GM15510 (cell line): ENCODE data around the gene ASB6.

Source experiments
- POLR2A ChIP-seq: IDR thresholded peaks from 3 replicates; pipeline ENCODE4 v1.6.1; 2011; ENCODE audit warnings: borderline replicate concordance; ENCODE audit not compliant: insufficient read length; ENCODE audit errors: extremely low read depth

ASB6 gene

DNA sequence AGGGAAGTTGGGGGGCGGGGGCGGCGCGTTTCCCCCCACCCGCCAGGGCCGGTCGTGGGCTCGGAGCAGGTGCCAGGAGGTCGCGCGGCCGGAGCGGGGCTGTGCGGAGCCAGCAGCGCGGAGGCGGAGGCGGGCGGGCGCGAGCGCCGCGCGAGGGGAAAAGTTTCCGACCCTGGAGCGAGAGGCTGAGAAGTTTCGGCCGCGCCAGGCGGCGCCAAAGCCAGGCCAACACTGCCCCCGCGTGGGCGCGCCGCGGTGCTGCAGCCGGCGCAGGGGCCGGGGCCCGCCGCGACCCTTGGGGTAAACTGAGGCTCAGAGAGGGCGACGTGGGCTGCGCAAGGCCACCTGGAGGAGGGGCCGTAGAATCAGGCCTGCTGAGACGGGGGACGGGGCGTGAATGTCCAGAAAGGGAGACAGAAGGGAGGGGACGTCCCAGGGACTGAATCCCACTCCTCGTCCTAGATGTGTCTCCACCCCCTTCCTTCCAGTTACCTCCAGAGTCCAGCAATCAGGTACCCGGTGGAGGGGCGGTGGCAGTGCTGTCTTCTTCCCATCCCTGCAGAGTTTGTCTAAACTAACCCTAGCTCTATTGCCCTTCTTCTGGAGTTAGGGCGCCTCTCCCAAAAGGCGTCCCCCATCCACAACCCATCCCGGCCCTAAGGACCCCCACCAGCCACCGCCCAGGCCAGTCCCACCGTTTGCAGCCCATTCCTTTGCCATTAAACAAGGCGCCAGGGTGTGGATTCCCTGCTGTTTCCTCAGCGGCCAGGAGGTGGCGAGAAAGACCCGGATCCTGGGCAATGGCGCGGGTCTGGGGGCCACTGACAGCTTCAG, 31.3 kb downstream of the ASB6 start:
- no peak for TF ChIP-seq POLR2A

DNA sequence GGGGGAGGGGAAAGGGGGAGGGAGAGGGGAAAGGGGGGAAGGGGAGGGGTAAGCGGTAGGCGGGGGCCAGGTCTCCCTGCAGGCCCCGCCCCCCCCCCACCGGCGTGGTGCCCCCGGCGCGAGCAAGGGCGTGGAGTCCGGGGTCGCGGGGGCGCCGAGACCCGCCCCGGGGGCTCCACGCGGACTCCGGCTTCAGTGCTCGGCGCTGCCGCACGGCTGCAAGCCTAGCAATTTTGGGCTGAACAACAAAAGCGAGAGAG, 31.8 kb downstream of the ASB6 start:
- no peak for TF ChIP-seq POLR2A

DNA sequence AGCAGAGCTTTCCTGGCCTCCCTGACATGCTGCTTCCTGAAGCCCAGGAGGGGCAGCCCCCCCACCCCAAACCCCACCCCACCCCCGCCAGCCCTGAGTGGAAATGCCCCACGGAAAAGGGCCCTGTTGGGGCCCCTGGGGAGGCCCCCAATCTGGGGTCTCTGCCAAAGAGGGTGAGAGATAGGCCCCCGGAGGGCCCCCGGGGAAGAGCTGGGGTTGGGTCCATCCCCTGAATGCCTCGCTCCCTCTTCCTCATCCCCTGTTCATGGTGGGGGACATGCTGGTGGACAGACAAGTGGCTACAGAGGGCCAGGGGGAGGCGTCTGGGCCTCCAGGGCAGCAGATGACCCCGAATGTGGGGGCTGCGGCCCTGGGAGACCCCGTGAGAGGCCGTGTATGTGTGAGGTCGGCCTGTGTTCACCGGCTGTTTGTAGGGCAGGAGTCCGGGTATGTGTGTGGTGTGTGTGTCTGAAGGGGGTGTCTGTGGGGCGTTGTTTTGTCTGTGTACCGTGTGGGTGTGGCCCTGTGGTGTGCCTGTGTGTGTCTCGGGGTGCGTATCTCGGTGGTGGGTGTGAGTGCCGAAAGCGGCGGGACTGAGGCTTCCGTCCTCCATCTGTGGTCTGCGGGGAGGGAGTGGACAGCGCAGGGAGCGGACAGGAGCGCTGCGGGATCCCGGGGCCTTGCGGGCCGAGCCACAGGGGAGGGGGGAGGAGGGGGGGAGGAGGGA, 32.3 kb downstream of the ASB6 start:
- TF ChIP-seq POLR2A, result no peak

DNA sequence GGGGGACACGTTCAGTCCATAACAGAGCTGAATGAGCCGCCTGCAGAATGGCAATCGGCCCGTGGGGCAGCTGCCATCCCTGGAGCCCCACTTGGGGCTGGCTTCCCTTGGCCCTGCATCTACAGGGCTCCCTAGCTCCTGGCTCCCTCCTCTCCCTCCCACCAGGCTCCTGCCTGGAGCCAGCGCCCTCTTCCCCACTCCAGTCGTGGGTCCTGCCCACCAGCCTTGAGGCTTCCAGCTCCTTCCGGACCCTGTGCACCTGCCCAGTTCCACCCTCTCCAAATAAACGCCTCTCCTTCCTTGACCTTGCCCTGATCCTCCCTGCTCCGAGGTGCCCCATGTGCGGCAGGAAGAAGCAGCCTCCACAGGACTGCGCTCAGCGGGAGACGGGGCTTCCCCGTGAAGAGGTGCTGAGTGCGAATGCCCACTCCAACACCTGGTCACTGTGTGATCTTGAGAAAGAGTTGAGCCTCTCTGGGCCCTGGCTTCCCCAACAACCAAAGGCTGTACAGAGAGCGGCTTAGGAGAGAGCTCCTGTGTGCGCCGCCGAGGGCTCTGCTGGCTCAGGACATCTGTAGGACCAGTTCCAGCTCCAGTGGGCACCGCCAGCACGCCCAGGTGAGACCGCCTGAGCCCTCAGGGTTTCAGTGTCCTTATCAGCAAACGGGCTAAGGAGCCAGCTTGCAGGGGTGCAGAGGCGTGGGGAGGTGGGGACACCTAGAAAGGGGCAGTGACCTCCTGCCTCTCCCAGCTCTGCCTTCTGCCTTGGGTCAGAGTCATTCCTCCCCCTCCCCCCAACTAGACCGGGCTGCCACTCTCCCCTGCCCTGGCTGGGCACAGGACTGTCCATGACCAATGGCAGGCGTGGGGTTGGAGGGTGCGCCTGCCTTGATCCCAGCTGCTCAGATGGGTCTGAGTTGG, 33.1 kb downstream of the ASB6 start:
- TF ChIP-seq POLR2A, result no peak

DNA sequence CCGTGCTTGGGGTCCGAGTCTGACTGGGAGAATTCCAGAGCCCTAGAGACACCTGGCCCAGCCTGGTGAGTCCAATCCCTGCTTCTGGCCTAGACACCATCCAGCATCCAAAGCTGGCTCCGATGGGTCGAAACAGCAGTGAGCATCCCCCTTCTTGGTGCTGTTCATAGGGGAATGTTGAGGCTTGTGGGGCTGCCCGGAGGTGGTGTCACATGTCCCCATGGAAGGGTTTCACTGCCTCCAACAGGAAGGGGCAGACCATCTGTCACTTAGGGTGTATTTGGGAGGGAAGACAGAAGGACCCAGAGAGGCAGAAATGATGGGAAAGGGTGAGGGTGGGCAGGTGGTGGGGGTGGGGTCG, 34.9 kb downstream of the ASB6 start:
- TF ChIP-seq POLR2A, result no peak

DNA sequence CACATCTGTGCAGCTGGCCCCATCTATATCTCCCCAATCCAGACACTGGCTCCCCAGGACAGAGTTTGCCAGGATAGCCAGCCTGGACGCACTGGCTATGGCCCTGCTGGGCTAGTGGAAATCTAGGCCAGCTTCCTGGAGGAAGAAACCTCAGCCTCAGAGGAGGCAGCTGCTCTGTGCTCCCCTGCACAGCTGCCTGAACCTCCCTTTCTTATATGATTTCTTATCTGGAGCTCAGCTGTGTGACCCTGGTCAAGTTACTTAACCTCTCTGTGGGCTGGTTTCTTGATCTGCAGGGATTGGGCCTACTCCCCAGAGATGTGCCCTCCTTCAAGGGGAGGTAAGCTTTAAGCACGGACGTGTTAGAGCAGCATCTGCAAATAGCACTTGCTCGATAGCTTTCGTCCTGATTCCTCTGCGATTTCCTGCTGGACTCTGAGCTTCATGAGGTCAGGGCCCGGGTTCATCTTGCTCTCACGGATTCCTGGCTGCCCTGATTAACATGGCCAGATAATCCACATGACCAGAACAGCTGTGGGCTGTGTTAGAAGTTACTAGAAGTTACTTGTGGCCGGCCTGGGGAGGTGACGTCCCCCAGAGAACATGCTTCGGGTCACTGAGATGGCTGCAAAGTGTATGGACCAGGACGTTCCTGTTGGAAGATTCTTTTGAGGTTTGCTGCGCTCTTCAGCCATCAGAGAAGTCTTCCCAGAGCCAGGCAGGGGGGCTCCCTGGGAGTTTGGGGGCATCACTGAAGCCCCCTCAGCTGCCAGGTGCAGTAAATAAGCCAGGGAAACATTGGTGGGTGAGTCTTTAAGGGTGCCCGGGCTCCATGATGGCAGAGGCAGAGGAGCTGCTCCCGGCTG, 35.6 kb downstream of the ASB6 start:
- no peak for TF ChIP-seq POLR2A

DNA sequence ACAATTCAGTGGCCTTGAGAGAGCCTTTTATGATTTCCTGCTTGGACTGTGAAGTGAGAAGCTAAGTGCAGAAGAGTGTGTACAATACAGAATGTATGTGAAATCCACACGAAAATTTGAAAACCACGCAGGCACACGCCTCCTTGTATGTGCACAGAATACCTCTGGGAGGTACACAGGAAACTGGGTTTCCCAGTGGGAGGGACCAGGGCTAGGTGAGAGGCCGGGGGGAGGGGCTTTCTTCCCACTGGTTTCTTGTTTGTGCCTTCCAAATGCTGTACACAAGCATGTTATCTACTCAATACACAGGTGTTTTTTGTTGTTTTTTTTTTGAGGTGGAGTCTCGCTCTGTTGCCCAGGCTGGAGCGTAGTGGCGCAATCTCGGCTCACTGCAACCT, 37.2 kb downstream of the ASB6 start:
- no peak for TF ChIP-seq POLR2A

GRCh38 chr9:129604056-129604765, 37.7 kb downstream of the ASB6 start:
- TF ChIP-seq POLR2A, result no peak

DNA sequence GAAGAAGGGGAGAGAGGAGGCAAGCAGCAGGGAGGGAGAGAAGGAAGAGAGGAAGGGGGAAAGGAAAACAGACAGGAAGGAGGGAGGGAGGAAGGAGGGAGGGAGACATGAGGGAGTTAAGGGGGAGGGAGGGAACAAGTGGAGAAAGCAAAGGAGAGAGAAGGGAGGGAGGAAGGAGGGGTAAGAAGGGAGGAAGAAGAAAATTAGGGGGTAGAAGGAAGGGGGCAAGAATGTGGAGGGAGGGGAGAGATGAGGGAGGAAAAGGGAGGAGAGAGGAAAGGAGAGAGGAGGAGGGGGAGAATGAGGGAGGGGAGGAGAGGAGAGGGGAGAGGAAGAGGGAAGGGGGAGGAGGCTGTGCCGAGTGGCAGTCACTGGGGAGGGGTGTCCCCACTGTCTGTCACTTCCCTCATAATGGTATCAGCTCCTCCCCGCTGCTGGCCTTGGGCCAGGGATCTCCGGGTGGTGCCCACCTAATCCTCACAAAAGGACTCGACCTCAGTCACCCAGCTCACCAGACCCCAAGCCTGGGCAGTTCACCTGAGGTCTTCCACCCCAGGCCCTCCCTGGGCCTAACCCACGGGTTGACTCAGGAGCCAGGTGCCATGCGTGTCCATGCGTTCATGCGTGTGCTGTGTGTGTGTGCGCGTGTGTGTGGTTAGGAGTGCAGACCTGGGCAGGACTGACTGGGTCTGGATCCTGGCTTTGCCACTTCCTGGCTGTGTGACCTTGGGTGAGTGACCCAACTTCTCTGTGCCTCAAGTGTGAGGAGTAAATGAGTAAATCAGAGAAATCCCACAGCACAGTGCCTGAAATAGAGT, 39.1 kb downstream of the ASB6 start:
- no peak for TF ChIP-seq POLR2A

GRCh38 chr9:129601082-129601674, 40.8 kb downstream of the ASB6 start:
- TF ChIP-seq POLR2A, result no peak

- TF ChIP-seq POLR2A, result no peak
Observed at GRCh38 chr9:129598089-129598596, 43.8 kb downstream of the ASB6 start.

GRCh38 chr9:129597355-129598088, 44.4 kb downstream of the ASB6 start:
- no peak for TF ChIP-seq POLR2A

DNA sequence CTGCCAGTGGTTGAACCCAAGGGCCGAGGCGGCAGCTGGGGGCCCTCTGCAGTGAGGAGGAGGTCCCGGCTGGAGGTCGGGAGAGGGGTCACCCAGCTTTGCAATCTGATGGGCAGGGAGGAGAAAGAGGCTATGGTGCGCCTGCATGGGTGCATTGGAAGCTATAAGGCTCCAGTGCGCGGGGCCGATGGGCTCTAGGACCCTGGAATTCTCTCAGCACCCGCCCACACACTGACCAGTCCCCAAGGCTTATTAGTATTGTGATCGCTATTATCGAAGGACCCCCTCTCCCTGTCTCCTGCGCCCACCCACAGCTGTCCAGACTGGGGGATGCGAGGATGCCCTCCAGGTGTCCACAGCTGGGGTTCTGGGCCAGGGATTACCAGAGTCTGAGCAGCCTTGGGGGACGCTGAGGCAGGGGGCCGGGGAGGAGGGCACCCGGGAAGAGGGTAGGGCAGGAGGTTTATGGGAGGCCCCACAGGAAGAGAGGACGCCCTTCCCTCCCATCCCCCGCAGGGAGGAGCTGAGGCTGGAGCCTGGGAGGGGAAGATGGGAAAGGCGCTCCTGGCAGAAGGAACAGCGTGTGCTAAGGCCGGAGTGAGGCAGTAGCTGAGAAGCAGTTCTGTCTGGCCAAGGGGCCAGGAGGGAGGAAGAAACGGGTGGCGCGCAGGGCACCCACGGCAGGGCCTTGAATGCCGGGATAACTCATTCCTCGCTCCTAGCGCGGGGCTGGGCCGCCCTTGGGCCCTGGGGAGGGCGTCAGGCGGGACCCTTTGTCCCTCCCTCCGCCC, 45.2 kb downstream of the ASB6 start:
- no peak for TF ChIP-seq POLR2A
